Subcutaneous adipose tissue (tissue), 4 donors: ENCODE measurements around the gene USP35. TPM values are rescaled to one million over a fixed set of nuclear protein-coding genes. Genes with fewer than 3 reads are reported as not detected.

Experiments
- CTCF ChIP-seq: fragments of 450-650 bp; IDR thresholded peaks from one replicate; pipeline ENCODE4 v1.5.1; 2016; ENCODE audit warnings: low read depth, mild to moderate bottlenecking, control low read depth, antibody characterized with exemption, moderate library complexity
- total RNA-seq, 4 donors: library from RNA; depleted of rRNA; stranded (reverse); fragments of >200 nt; gene quantifications; one replicate each; pipeline ENCODE4 v1.1.0, GENCODE V29; 2016

USP35 gene
- total RNA-seq, 4 donors from 2014 or later, result 6.8 to 13.2 (median 9.8) TPM

GRCh38 chr11:78189174-78189724 is 530 bp downstream of the USP35 start:
- no peak for TF ChIP-seq CTCF

- TF ChIP-seq CTCF, result no peak
These were observed 1.1 kb downstream of the USP35 start for GRCh38 chr11:78189851-78190250.

- no peak for TF ChIP-seq CTCF
These were observed 1.7 kb downstream of the USP35 start for GRCh38 chr11:78190374-78190773.

GRCh38 chr11:78190871-78191538 is 2.3 kb downstream of the USP35 start:
- TF ChIP-seq CTCF, result no peak

GRCh38 chr11:78192223-78192719 is 3.6 kb downstream of the USP35 start:
- no peak for TF ChIP-seq CTCF

- TF ChIP-seq CTCF, result no peak
These were observed 4.2 kb downstream of the USP35 start for GRCh38 chr11:78192911-78193351.

GRCh38 chr11:78193806-78194205 is 5.1 kb downstream of the USP35 start:
- no peak for TF ChIP-seq CTCF
